Right renal cortex interstitium (tissue), 3 donors: ENCODE results near the gene CA10. TPM values are rescaled to one million over a fixed set of nuclear protein-coding genes. Genes with fewer than 3 reads are reported as not detected.
A peak's percentile ranks its signal among the peaks of the same experiment; 100 is the strongest.

Source experiments
- DNase-seq, 3 donors: peaks; one replicate each; pipeline ENCODE4 v3.0.0-alpha.2; 2013; ENCODE audit warnings: low read depth in 3 of 3, low spot score in 2 of 3
- polyA plus RNA-seq, 3 donors: library from polyadenylated mRNA; unstranded; fragments of 120-200 nt; gene quantifications; one replicate each; pipeline ENCODE4 v1.2.1, GENCODE V29; 2013; ENCODE audit not compliant: insufficient read length in 3 of 3

CA10 gene
- polyA plus RNA-seq, 3 donors: 15.2 to 23.4 (median 17.3) TPM

DNA sequence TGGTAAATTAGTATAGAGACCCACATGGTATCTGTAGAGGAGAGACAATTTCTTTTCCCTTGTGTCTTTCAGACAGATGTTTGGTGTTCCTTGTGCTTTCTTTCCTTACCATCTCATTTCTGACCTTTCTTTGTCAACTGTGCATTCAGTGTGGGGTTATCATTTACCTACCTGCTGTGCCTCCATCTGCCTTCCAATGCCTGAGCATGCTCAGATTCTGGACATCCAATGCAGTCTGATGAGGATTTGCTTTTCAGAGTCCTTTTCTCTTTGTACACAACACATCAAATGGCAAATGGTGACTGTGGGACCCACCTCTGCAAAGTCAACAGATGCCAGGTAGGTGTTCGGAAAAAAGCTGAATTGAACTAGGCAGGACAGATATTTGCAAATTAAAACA lies 364.8 kb downstream of the CA10 start:
- no peak for DNase-seq

DNA sequence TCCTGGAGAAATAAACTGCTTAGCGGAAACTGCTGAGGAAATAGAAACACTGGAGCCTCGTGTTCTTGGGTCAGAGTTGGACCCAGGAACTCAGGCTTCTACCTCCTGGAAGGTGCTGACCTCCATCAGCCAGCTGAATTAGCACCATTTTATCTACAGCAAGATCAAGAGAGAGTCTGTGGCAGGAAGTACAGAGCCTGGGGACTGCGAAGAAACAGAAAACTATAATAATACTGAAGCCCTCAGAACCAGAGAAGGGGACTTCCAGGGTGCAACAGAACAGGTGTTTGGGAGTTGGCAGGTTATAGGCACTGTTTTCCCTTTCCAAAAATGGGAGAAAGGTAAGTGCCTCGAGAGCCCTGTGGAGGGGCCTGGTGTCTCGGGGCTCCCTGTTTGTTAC lies 379.7 kb downstream of the CA10 start:
- no peak for DNase-seq

GRCh38 chr17:51770027-51770759 lies 388.3 kb downstream of the CA10 start:
- no peak for DNase-seq

DNA sequence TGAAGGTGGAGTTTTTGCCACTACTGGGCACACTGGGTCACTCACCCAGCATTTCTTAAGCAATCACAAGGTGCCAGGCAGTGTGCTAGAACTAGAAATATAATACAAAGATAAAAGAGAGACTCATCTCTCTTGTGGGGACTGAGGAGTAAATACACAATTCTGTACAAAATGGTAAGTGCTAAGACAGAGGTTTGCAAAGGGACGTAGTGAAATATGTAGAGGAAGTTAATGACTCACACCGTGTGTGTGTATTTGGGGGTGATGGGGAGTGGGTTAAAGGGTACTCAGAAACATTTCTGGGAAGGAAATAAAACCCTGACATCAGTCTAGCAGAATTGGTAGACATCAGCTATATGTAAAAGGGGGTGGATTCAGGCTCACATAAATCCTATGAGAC lies 389.3 kb downstream of the CA10 start:
- DNase-seq: no peak

- DNase-seq: no peak
Measured at GRCh38 chr17:51768706-51769105, 389.8 kb downstream of the CA10 start.

DNA sequence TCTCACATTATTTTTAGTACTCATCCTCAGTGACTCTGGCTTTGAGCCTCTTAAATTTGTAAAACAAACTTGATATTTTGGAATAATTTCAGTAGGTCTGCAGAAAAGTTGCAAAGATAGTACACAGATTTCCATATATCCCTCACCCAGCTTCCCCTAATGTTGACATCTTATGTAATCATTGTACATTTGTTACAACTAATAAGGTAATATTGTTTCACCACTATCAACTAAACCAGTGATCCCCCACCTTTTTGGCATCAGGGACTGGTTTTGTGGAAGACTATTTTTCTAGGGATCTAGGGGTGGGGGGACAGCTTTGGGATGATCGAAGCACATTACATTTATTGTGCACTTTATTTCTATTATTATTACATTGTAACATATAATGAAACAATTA lies 391.2 kb downstream of the CA10 start:
- DNase-seq: no peak

DNA sequence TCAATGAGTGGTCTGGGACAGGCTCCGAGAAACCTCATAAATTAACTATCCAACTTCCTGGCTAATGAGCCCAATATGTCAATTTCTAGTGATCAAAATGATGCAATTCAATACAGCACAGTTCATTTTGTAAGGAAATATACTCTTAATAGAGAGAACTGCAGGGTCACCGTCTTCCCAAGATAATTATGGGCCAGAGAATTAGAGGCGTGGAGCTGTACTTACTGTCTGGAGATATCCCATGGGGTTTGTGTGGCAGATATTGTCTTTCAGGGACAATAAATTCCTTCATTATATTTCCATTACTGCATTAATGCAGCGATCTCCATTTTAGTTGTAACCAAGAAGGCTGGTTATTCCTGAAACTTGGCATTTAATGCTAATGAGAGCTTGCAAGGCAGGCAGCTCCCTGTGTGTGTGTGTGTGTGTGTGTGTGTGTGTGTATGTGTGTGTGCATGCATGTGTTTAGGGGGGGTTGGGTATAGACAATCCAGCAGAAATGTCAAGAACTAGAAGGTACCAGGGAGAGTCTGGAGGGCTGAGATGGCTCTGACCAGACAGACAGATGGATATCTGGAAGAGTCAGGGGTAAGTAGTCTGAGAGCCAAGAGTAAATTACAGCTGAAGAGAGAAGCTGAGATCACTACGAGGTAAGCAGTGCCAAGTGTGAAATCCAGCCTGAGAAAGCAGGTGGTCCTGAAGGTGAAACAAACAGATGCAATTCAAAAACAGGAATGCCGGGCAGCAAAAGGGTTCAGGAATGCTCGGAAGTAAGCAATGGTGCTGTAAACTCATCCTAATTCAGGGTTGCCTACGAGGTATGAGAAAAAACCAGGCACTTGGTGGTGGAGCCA lies 393.0 kb downstream of the CA10 start:
- no peak for DNase-seq

GRCh38 chr17:51764387-51764971 lies 394.0 kb downstream of the CA10 start:
- DNase-seq: peak; percentile 38 to 47 (median 41)

- DNase-seq: no peak
Measured at GRCh38 chr17:51763058-51763457, 395.5 kb downstream of the CA10 start.

- DNase-seq: no peak
Measured at GRCh38 chr17:51761105-51761504, 397.4 kb downstream of the CA10 start.

GRCh38 chr17:51759260-51759659 lies 399.3 kb downstream of the CA10 start:
- DNase-seq: no peak

DNA sequence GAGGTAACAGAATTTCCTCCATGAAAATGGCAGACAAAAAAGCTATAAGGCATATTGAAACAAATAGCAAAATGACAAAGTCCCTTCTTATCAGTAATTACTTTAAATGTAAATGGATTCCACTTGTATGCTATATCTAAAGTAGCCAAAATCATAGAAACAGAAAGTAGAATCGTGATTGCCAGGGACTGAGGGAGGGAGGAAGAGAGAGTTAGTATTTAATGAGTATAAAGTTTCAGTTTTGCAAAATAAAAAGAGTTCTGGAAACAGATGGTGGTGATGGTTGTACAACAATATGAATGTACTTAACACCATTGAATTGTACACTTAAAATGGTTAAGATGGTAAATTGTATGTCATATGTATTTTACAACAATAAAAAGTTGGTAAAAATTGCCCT lies 407.4 kb downstream of the CA10 start:
- no peak for DNase-seq

DNA sequence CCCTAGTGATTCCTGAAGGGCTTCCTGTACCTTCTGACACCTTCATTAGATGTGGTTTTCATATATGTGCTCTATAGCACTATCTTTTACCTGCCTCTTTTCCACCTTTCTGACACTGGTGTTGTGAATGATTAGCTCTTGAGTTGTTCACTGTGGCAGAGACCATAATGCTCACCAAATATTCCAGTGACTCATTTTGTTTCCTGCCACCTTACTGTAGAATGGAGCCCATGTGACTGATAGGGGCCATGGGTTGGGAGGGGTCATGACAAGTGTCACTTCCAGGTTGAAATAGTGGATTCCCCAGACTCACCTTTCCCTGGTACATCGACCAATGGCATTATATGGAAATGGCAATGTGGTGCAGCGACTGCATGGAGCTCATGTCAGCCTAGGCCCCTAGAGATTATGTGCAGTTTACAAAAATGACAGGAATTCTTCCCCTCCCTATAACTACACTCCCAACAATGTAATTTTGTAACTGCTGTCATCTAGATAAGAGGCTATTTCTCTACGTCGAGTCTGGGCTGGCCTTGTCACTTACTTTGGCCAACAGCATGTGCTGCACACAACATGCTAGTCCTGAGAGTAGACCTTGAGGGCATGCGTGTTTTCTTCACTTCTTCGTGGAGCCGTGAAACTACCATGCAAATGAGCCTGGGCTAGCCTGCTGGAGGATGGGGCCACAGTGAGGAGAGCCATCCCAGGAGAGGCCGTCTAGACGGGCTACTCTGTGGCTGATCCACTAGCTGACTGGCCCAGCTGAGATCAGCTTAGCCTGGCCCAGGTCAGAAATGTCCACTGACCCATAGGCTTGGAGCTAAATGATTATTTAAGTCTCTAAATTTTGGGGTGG lies 409.5 kb downstream of the CA10 start:
- no peak for DNase-seq

GRCh38 chr17:51746421-51746820 lies 412.1 kb downstream of the CA10 start:
- DNase-seq: no peak

DNA sequence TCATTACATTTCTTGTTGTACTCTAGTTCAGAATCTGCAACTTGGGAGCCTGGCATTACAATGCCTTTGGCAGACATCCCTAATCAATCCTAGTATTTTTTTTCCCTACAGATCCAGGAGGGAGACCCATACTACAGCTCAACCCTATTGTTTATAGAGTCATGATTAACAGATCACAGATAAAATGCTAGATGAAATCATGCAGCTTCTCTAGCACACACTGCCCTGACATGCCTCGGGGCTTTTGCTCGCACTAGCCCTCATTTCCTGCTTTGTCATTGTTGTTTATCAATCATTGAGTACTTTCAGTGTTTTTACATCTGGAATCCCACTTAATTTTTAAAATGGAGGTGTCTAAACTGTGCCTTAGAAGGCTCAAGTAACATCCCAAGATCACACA lies 412.5 kb downstream of the CA10 start:
- DNase-seq: no peak

DNA sequence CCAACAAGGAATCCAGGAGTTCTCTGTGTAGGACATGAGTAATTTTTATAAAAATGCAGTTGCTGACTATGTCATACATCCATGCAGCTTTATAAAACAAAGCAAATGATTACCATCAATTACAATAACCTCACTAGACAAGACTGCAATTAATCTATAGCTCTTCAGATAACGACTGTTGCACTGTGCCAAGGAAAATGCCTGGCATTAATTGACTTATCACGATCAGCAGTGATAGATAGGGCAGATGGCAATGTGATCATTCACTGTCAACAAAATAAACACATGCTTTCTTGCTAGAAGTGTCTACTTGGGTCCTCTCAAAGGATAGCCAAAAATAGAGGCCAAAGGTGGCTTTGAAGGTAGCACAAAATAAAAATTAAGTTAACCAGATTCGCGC lies 415.0 kb downstream of the CA10 start:
- no peak for DNase-seq

- no peak for DNase-seq
Measured at GRCh38 chr17:51742571-51742970, 415.9 kb downstream of the CA10 start.

DNA sequence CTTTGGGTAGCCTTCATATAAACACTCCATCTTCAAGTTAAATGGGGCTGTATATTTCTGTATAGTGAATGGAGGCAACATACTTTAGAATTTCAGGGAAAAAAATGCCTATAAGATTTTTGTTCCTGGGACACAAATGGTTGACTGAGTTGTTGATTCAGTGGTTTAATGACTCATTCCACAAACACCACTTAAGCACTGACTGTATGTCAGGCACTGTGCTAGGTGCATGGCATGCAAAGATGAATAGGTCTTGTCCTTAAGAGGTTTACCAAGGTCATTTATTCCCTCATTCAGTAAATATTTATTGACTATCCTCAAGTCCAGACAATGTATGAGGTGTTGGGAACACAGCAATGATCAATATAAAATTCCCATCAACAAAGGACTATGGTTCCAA lies 417.1 kb downstream of the CA10 start:
- DNase-seq: no peak

- DNase-seq: no peak
Measured at GRCh38 chr17:51740531-51740930, 418.0 kb downstream of the CA10 start.

- DNase-seq: no peak
Measured at GRCh38 chr17:51739245-51739886, 419.1 kb downstream of the CA10 start.
